ENCODE results near the gene ATAD2B. TPM values are rescaled to one million over a fixed set of nuclear protein-coding genes. Genes with fewer than 3 reads are reported as not detected.

Gene ATAD2B
- total RNA-seq, 1 donor from 2014 or later, result 38.5 TPM

GRCh38 chr2:23813438-23813837, 113.5 kb downstream of the ATAD2B start:
- Histone ChIP-seq H3K9me3 (no peaks in the 10 kb centered on the region), H3K4me3 (no peak overlapping the region), H3K4me1 (no peaks in the 10 kb centered on the region), H3K36me3 (peaks cover 0 to 16% of the 10 kb centered on the region in 2 donors), H3K27ac (no peak overlapping the region), H3K27me3 (no peaks in the 10 kb centered on the region)
- no peak for DNase-seq (ENCODE audit: extremely low spot score in 2 of 2)
- intact Hi-C loops (cut with DNase I), result no loop called here
- TF ChIP-seq POLR2A (IDR thresholded peaks at IDR 0.05), result no peak
- TF ChIP-seq CTCF (IDR thresholded peaks at IDR 0.05), result no peak
- no peak for TF ChIP-seq POLR2AphosphoS5 (IDR thresholded peaks at IDR 0.05; ENCODE audit: insufficient read depth in 1 of 2, low read depth in 1 of 2)

- H3K27me3 ChIP-seq, result no peaks in the 10 kb centered on the region
- TF ChIP-seq CTCF (IDR thresholded peaks at IDR 0.05), result no peak
- no peak for TF ChIP-seq POLR2A (IDR thresholded peaks at IDR 0.05)
- TF ChIP-seq POLR2AphosphoS5 (IDR thresholded peaks at IDR 0.05; ENCODE audit: insufficient read depth in 1 of 2, low read depth in 1 of 2), result no peak
- DNase-seq (ENCODE audit: extremely low spot score in 2 of 2), result no peak
- no peak overlapping the region for H3K4me3 ChIP-seq
- intact Hi-C loops (cut with DNase I), result no loop called here
- H3K36me3 ChIP-seq, result peaks cover 0 to 10% of the 10 kb centered on the region in 2 donors
- H3K4me1 ChIP-seq, result no peaks in the 10 kb centered on the region
- H3K9me3 ChIP-seq, result no peaks in the 10 kb centered on the region
- H3K27ac ChIP-seq, result no peak overlapping the region
Observed at GRCh38 chr2:23809150-23809549, 117.8 kb downstream of the ATAD2B start.

DNA sequence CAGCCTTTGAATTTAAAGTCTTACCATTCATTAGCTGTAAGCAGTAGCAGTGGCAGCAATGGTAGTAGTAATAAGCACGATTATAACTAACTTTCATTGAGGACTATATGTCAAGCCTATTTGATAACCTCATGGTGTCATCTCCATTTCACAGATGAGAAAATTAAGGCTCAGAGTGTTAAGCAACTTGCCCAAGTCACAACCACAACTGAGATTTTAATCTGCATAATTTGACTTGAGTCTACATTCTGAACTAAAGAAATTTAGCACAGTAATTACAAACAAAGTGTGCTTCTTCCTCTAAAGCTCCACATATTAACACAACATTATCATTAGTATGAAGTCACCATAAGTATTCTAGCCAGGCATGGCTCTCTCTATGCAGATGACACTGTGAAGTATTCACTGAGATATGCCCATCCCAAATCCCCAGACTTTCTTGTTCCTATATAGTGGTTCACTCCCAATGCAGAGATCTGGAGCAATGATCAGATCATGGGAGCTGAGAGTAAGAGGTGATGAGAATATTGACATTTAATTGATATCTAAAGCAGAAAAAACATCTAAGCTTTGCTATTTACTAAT, 120.2 kb downstream of the ATAD2B start:
- peaks cover 0 to 10% of the 10 kb centered on the region in 2 donors for H3K36me3 ChIP-seq
- no peaks in the 10 kb centered on the region for H3K9me3 ChIP-seq
- no peak overlapping the region for H3K4me3 ChIP-seq
- TF ChIP-seq POLR2A (IDR thresholded peaks at IDR 0.05) (no peak), POLR2AphosphoS5 (IDR thresholded peaks at IDR 0.05; ENCODE audit: insufficient read depth in 1 of 2, low read depth in 1 of 2) (no peak), CTCF (IDR thresholded peaks at IDR 0.05) (no peak)
- H3K27ac ChIP-seq, result no peak overlapping the region
- peaks cover 8% of the 10 kb centered on the region for H3K4me1 ChIP-seq
- intact Hi-C loops (cut with DNase I), result no loop called here
- no peaks in the 10 kb centered on the region for H3K27me3 ChIP-seq
- DNase-seq (ENCODE audit: extremely low spot score in 2 of 2), result no peak

DNA sequence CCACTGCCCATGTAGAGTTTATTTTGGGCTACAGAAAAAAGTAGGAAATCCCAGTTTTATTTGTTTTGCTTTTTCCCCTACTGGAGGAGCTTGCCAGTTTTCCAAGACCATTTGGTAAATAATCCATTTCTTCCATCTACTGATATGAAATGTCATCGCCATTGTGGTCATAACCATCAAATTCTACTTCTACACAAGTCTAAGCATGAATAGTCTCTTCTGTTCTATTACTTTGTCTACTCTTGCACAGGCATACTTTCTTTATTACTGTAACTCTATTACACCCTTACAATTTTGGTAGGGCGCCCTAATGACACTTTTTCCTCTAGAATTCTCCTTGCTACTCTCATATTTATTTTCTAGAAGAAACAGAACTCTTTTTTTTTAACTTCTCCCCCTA, 120.7 kb downstream of the ATAD2B start:
- Histone ChIP-seq H3K9me3 (no peaks in the 10 kb centered on the region), H3K4me3 (no peak overlapping the region), H3K4me1 (peaks cover 8% of the 10 kb centered on the region), H3K27ac (no peak overlapping the region), H3K36me3 (peaks cover 0 to 10% of the 10 kb centered on the region in 2 donors), H3K27me3 (no peaks in the 10 kb centered on the region)
- no peak for DNase-seq (ENCODE audit: extremely low spot score in 2 of 2)
- intact Hi-C loops (cut with DNase I), result no loop called here
- TF ChIP-seq POLR2A (IDR thresholded peaks at IDR 0.05) (no peak), POLR2AphosphoS5 (IDR thresholded peaks at IDR 0.05; ENCODE audit: insufficient read depth in 1 of 2, low read depth in 1 of 2) (no peak), CTCF (IDR thresholded peaks at IDR 0.05) (no peak)

- H3K27ac ChIP-seq, result no peak overlapping the region
- no peaks in the 10 kb centered on the region for H3K36me3 ChIP-seq
- TF ChIP-seq CTCF (IDR thresholded peaks at IDR 0.05) (no peak), POLR2AphosphoS5 (IDR thresholded peaks at IDR 0.05; ENCODE audit: insufficient read depth in 1 of 2, low read depth in 1 of 2) (no peak), POLR2A (IDR thresholded peaks at IDR 0.05) (no peak)
- H3K27me3 ChIP-seq, result no peaks in the 10 kb centered on the region
- no peak overlapping the region for H3K4me3 ChIP-seq
- H3K9me3 ChIP-seq, result no peaks in the 10 kb centered on the region
- no peak for DNase-seq (ENCODE audit: extremely low spot score in 2 of 2)
- intact Hi-C loops (cut with DNase I), result no loop called here
- peaks cover 8% of the 10 kb centered on the region for H3K4me1 ChIP-seq
Observed at GRCh38 chr2:23803965-23804542, 122.9 kb downstream of the ATAD2B start.
